Colon (tissue), 2 donors: ENCODE data around the gene GRAP.

Experiments used
- FAIRE-seq: peaks from 2 replicates; lab custom pipeline; 2012; peaks lifted over from hg19 to GRCh38; lab: Jason Lieb, UNC
- donor health status: control.
- donor health status: control.

GRAP gene

DNA sequence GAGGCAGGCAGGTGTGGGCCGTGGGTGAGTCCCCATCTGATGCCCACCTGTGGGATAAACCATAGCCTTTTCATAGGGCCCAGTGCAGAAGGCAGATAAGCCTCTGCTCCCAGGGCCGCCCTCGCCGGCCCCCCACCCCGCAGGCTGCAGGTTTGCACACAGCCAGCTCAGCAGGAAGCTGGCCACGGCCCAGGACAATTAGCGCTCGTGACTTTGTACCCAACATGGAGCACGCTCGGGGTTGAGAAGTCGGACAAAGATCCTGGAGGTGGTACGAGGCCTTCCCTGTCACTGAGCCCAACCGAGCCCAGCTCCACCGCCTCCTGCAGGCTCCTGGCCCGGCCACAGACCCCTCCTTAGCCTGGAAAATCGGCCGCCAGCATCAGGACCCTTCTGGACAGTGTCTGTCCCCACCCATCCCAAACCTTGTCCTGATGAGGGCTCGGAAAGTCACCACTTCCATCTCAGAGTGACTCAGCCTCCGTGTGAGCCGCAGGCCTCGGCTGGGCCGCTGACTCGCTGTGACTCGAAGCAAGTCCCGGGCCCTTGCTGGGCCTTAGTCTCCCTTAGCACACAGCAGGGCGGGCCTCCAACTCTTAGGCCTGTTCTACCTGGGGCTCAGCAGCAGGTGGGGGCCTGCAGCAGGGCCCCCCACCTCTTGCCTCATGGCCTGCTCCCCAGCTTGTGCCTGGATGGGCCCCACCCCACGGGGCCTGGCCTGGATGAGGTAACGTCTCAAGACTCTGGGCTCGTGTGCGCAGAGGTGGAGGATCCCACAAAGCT lies 64.9 kb downstream of the GRAP start:
- FAIRE-seq: no peak

DNA sequence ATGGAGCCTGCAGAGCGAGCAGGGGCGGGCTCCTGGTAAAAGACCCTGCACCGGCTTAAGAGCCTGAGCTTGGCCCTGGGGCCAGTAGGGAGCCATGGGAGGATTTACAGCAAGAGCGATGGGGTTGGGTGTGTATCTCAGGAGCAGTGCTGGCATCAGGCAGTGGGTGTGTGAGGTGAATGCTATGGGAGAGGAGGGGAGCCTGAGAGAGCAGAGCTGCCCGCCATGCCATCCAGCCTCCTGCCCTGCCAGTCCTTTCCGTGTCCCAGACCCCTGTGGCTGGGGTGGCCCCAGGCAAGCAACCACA lies 65.5 kb downstream of the GRAP start:
- no peak for FAIRE-seq

GRCh38 chr17:18980682-18981334 lies 65.9 kb downstream of the GRAP start:
- no peak for FAIRE-seq

DNA sequence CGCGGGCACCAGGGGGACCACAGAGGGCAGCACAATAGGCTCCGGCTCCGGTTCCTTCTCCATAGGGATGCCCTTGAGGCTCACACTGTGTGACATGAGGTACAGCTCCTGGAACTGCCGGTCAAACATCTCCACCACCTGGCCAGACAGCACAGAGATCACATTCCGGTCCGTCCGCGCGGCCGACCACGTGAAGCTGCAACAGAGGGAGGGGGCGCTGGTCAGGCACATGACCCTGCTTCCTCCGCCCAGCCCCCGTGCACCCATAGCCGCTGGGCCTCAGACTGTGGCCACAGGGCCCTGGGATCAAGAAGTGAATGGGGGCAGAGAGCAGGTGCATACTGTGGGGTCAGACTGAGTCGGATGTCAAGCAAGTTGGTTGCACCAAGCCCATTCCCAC lies 68.1 kb downstream of the GRAP start:
- FAIRE-seq: no peak

- no peak for FAIRE-seq
These were observed 68.7 kb downstream of the GRAP start for GRCh38 chr17:18978050-18978449.

GRCh38 chr17:18977646-18978045 lies 69.1 kb downstream of the GRAP start:
- FAIRE-seq: no peak

- no peak for FAIRE-seq
These were observed 69.7 kb downstream of the GRAP start for GRCh38 chr17:18977021-18977420.

DNA sequence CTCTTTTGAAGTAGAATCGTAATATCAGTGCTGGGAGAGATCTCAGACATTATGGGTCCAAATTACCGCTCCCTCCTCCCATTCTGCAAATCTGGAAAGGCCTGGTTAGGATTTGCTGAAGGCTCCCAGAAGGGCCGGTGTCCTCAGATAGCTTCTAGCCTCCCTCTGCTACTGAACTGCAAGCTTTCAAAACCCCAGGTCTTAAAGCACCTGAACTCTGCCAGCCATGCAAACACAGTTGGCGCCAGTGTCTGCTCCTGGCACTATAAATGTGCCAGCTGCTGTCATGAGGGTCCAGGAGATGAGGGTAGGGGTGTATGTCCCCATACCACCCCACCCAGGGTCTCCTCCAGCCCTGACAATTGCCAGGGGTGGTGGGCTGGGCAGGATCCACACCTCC lies 70.6 kb downstream of the GRAP start:
- FAIRE-seq: no peak

GRCh38 chr17:18975597-18975996 lies 71.2 kb downstream of the GRAP start:
- no peak for FAIRE-seq

DNA sequence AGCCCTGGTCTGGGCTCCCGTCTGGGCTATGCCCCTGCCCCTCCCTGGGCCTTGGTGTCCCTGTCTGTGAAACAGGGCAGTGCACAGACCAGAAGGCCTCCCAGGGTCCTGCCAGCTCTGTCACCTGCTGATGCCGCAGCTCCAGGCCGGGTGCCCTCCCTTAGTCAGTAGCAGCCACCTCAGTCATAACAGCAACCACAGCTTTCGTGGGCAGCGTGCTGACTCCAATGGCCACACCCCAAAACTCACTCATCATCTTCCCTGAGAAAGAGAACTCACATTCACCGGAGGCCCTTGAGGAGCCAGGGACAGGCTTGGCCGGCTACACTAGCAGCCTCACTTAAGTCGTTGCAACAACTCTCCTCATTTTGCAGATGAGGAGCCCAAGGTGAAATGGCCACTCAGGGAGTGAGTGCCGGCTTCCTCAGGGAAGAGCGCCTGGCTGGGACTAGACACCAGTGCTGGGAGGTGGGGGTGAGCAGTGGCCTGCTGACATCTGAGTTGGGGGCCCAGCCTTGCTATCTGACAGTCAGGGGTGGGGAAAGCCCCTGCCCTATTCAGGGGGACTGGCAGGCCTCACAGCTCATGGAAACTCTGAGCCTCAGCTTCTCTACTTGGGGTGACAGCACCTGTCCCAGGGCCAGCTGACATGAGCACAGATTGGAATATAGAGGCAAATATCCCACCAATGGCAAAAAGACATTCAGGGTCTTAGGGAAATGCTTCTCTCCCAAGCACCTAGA lies 72.2 kb downstream of the GRAP start:
- no peak for FAIRE-seq

DNA sequence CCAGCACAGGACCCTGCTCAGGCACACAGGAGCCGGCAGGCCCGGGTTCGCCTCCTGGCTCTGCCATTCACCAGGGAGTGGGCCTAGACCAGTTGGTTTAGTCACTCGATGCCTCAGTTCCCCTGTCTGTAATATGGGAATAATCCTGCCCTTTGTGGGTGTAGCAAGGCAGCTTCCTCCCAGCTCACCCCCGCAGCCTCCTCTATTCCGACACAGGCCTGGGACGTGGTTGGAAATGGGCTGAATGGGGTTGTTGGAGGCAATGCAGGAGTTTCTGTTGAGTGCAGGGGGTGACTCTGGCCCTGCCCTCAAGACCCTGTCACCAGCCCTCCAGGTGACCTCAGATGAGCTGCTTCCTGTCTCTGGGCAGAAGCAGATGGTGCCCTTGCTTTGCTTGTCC lies 75.0 kb downstream of the GRAP start:
- FAIRE-seq: no peak
